Measurements from ENCODE around the gene COPZ1. TPM values are rescaled to one million over a fixed set of nuclear protein-coding genes. Genes with fewer than 3 reads are reported as not detected.
"Not testable (repeated sequence)": the region's sequence is repeated elsewhere in the genome, so short reads cannot be mapped to it uniquely, and the experiment has no call there.

The COPZ1 gene
- total RNA-seq, 1 donor from 2014 or later, result 173 TPM

DNA sequence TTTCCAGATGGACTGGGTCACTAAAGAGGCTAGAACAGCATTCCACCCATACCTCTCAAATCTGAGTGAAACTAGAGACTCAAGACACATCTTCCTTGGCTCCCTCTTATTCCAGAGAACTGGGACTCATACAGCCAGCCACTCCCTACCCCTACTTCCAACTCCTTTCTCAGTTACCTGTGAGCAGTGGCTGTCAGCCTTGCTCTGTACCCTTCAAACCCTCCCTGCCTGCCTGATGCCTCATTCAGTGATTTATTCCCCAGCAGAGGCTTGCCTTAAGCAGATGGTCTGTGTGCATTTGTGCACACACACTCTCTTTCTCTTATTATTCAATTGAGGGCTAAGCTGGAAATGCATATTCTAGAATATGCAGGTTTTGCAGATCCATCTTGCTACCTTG, 24.7 kb downstream of the COPZ1 start:
- Mint-ChIP-seq H3K27ac (no peak overlapping the region), H3K4me3 (ENCODE audit: low read depth) (no peak overlapping the region), H3K9me3 (ENCODE audit: low read depth) (no peaks in the 10 kb centered on the region), H3K4me1 (ENCODE audit: low read depth) (peaks cover 25% of the 10 kb centered on the region), H3K27me3 (no peaks in the 10 kb centered on the region), H3K36me3 (ENCODE audit: insufficient read depth) (peaks cover 26% of the 10 kb centered on the region)
- DNase-seq (ENCODE audit: low spot score, unreplicated experiment), result no peak
- no peak for TF ChIP-seq CTCF (IDR thresholded peaks at IDR 0.05; ENCODE audit: unreplicated experiment)

GRCh38 chr12:54350743-54351142, 25.8 kb downstream of the COPZ1 start:
- H3K27me3 Mint-ChIP-seq, result no peaks in the 10 kb centered on the region
- H3K4me1 Mint-ChIP-seq (ENCODE audit: low read depth), result peaks cover 35% of the 10 kb centered on the region

DNA sequence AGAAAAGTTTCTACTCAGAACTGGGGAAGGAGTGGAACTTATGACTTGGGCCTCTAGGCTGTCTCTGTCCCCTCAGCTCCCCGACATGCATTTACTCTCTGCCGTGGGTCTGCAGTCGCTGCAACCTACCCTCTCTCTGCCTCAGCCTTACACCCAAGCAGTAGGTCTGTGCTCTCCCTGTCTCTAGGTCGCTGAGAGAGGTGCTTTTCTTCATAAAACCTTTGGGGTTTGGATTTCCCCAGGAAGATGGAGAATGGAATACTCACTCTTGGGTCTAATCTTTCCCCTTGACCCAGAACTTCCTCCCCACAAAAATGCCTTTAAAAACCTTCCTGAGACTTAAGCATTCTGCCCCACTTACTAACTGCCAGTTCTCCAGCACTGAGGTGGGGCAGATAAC, 26.4 kb downstream of the COPZ1 start:
- Mint-ChIP-seq H3K4me3 (ENCODE audit: low read depth) (no peak overlapping the region), H3K27ac (no peak overlapping the region), H3K9me3 (ENCODE audit: low read depth) (no peaks in the 10 kb centered on the region), H3K27me3 (no peaks in the 10 kb centered on the region), H3K36me3 (ENCODE audit: insufficient read depth) (peaks cover 20% of the 10 kb centered on the region), H3K4me1 (ENCODE audit: low read depth) (peaks cover 37% of the 10 kb centered on the region)
- no peak for DNase-seq (ENCODE audit: low spot score, unreplicated experiment)
- TF ChIP-seq CTCF (IDR thresholded peaks at IDR 0.05; ENCODE audit: unreplicated experiment), result no peak

More at GRCh38 chr12:54350743-54351142, 25.8 kb downstream of the COPZ1 start:
- no peak overlapping the region for H3K4me3 Mint-ChIP-seq (ENCODE audit: low read depth)
- TF ChIP-seq CTCF (IDR thresholded peaks at IDR 0.05; ENCODE audit: unreplicated experiment), result no peak
- no peak overlapping the region for H3K27ac Mint-ChIP-seq
- H3K9me3 Mint-ChIP-seq (ENCODE audit: low read depth), result no peaks in the 10 kb centered on the region
- DNase-seq (ENCODE audit: low spot score, unreplicated experiment), result no peak
- peaks cover 20% of the 10 kb centered on the region for H3K36me3 Mint-ChIP-seq (ENCODE audit: insufficient read depth)

GRCh38 chr12:54352022-54352531, 27.1 kb downstream of the COPZ1 start:
- Mint-ChIP-seq H3K4me1 (ENCODE audit: low read depth) (peaks cover 43% of the 10 kb centered on the region), H3K27ac (peak overlapping the region; percentile 95), H3K4me3 (ENCODE audit: low read depth) (peak overlapping the region; percentile 63), H3K36me3 (ENCODE audit: insufficient read depth) (peaks cover 15% of the 10 kb centered on the region), H3K27me3 (no peaks in the 10 kb centered on the region), H3K9me3 (ENCODE audit: low read depth) (no peaks in the 10 kb centered on the region)
- TF ChIP-seq CTCF (IDR thresholded peaks at IDR 0.05; ENCODE audit: unreplicated experiment), result no peak
- DNase-seq (ENCODE audit: low spot score, unreplicated experiment), result no peak

DNA sequence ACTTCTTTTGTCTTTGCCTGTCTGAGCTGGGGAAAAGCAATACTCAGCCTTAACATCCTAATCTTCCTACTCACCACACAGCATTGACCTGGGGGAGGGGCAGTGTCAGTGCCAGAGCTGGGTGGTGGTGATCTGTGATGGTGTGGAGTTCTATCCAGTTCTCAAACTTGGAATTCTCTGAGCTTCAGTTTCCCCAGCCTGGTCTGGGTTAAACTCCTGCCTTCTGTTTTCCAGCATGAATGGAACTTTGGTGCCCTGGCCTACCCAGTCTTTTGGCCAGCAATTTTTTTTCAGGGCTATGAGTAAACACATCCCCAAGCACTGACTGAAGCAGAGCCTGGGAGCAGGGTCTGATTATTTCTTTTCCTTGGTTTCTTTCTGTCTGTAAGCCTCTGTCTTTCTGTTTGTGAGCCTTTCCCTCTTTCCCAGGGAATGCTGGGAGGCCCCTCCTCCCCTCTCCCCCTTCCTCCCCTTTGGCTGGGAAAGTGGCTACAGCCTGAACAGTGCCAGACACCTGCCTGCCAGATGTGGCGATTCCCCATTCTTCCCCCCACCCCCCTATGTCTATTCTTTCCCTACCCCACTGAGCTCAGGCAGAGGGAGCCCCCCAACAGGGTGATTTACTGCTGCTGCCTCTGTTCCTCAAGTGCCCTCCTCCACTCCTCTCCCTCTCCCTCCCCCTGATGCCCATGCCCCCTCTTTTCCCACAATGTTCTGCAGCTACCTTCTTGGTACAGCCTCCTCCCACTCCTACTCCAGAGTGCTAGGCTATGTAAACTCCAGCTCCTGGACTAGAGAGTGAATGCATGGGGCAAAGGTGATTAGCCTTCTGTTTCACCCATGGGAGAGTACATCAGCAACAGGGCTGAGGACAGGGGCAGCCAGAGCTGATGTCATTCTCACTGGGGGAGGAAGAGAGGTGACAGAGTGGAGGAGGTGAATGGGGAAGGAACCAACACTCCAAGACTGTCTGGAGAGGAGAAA, 28.3 kb downstream of the COPZ1 start:
- Mint-ChIP-seq H3K27me3 (no peaks in the 10 kb centered on the region), H3K9me3 (ENCODE audit: low read depth) (no peaks in the 10 kb centered on the region), H3K4me1 (ENCODE audit: low read depth) (peaks cover 45% of the 10 kb centered on the region), H3K4me3 (ENCODE audit: low read depth) (peak overlapping the region; percentile 63), H3K27ac (peak overlapping the region; percentile 95), H3K36me3 (ENCODE audit: insufficient read depth) (peaks cover 10% of the 10 kb centered on the region)
- no peak for DNase-seq (ENCODE audit: low spot score, unreplicated experiment)
- no peak for TF ChIP-seq CTCF (IDR thresholded peaks at IDR 0.05; ENCODE audit: unreplicated experiment)

GRCh38 chr12:54354271-54354670, 29.3 kb downstream of the COPZ1 start:
- DNase-seq (ENCODE audit: low spot score, unreplicated experiment); H3K27me3 Mint-ChIP-seq; H3K4me3 Mint-ChIP-seq (ENCODE audit: low read depth); H3K9me3 Mint-ChIP-seq (ENCODE audit: low read depth); H3K27ac Mint-ChIP-seq; H3K36me3 Mint-ChIP-seq (ENCODE audit: insufficient read depth): not testable (repeated sequence)
- peaks cover 45% of the 10 kb centered on the region for H3K4me1 Mint-ChIP-seq (ENCODE audit: low read depth)

Measured in progenitor cell of endocrine pancreas (in vitro differentiated cells).